AG08396 (cell line): ENCODE data around the gene NXT1.
"Not testable (repeated sequence)": the region's sequence is repeated elsewhere in the genome, so short reads cannot be mapped to it uniquely, and the experiment has no call there.

Source experiments
- DNase-seq: peaks from one replicate; pipeline ENCODE4 v3.0.0; 2012; ENCODE audit warnings: low spot score, mixed read lengths

NXT1 gene

DNA sequence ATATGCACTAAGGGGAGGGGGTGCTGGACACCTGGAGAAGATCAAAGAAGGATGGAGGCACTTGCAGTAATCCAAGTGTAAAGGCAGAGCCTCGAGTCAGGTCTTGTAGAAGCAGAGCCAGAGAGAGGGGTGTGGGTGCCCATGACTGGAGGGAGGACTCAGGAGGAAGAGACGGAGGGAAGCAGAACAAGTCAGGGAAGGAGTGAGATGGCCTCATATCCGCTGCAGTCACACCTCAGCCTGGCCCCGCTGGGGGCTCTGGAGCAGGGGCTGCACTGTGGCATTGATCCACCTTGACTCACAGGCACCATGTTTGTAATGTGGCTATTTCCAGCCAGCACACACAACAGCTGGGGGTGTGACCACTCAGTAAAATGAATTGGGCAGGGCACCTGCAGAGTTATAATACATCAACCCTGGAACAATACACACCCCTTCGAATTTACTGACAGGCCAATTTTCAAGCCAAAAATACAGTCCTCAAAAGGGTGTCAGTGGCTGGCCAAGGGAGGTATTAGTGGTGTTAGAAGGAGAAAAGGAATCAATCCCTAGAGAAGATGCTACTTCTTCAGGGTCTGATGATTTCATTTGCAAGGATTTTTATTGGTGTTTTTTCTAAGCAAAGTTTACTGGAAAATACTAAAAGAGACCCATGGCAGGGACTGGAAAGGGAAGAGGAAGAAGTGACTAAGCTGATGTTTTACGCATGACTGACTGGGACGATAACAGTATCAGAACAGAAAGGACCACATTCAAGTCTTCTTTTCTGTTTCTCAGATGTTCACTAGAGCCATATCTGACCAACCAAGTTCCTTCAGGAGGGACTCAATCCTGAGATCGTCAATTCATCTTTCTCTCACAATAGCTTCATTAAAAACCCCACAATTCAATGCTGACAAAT is 18.9 kb upstream of the NXT1 start:
- no peak for DNase-seq

DNA sequence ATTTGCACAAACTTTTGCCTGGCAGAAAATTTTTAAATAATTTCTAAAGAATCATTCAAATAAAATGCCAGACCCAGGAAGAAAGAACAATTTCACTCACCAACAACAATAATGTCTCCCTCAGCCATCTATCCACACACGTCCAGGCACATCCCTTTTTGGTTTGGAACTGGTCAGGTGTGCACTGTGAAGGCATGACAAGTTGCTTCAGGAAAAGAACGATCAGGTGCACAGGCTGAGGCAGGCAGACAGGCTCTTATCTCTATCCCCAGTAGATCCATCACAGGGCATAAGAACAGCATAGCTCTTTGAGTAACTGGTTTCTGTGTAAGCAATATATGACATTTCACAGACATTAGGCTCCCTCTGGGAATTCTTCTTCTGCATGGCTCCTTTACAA is 18.1 kb upstream of the NXT1 start:
- no peak for DNase-seq

DNA sequence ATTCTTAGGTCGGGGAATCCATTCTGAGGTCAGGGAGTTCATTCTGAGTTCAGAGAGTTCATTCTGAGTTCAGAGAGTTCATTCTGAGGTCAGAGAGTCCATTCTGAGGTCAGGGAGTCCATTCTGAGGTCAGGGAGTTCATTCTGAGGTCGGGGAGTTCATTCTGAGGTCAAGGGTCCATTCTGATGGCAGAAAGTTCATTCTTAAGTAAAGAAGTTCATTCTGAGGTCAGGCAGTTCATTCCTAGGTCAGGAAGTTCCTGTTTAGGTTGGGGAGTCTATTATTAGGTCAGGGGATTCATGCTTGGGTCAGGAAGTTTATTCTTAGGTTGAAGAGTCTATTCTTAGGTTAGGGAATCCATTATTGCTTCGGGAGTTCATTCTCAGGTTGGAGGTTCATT is 16.5 kb upstream of the NXT1 start:
- DNase-seq, result no peak

DNA sequence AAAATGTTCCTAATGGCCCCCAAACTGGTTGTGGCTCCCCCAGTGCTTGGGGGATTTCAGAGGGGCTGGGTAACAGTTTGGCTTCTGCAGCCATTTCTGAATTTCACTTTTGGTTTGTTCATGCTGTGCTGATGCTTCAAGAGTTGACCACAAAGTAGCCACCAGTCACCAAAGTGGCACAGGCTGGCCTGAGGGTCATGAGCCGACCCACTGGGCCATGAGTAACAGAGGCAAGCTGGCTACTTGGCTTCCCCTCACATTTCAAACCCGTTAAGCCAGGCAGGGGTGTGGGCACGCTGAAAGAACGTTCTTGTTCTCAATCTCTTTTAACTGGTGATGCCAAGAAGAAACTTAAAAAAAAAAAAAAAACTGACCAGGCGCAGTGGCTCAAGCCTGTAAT is 15.1 kb upstream of the NXT1 start:
- no peak for DNase-seq

DNA sequence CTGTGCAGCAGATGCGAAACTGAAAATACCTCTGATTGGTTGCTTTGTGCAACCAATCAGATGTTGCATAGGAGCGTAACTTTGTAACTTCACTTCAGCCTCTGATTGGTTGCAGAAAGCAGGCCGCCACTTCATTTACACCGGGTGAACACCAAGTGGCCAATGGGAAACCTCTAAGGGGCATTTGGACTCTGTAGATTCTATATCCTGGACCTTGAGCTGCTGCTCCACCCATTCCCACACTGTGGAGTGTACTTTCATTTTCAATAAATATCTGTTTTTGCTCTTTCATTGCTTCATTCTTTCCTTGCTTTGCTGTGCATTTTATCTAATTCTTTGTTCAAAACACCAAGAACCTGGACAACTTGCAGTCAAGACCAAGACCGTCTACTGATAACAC is 14.1 kb upstream of the NXT1 start:
- no peak for DNase-seq

DNA sequence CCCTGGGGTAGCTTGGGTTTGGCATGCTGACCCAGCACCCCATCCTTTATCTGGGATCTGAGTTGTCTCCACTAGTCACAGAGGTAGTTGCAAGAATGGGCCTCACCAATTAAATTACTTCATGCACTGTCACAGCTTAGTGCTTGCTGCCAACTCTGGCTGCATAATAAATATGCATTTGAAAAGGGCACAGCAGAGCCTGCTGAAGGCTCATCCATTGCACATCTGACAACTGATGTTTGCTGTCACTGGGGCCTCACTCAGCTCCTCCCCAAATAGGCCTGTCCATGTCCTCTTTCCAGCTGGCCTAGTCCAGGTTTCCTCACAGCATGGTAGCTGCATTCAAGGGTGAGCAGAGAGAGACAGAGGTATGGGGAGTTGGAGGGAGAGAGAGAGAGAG is 13.3 kb upstream of the NXT1 start:
- DNase-seq, result no peak

DNA sequence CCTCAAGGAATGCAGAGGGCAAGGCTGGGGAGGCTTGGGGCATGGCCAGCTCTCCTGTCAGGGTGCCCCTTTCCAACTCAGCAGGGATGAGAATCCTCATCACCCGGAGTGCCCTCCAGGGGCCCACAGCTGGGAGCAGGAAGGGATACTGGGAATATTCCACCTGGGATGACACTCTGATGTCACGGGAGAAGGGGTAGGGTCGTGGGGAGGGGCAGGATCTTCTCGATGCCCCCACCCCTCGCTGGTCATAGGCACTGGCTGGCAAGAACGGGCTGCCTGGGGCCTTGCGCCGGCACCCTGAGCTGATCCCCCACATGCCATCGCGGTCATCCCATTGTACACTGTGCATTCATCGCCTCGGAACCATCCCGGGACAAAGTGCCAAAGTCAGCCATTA is 10.6 kb upstream of the NXT1 start:
- no peak for DNase-seq

DNA sequence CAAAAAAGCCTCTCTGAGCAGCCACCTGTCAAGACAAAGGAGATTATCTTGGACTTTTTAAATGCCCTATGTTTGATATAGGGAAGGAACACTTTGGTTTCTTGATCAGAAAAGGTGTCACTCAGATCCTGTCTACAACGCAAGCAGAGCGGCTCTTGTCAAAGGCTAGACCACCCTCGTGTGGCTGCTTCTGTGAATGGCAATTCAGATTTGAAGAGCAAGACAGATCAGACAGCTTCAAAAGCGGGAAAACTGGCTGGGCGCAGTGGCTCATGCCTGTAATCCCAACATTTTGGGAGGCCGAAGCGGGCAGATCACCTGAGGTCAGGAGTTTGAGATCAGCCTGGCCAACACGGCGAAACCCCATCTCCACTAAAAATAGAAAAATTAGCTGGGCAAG is 10.1 kb upstream of the NXT1 start:
- DNase-seq, result peak; percentile 56

DNA sequence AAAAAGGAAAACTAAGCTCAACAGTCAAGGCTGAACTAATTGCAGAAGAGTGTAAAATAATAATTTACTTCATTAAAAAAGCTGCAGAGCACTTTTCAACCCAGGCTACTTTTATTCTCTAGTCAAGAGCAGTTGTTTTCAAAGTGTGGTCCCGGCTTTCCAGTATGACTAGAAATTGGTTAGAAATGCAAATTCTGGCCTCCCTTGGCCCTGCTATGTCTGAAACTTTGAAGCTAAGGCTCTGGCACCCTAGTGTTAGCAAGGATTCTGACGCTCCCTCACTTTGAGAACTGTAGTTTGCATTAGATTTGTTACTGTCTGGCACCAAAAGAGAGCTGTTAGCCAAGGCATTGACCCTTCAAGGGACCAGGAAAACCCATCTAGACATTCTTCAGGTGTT is 9.5 kb upstream of the NXT1 start:
- no peak for DNase-seq

DNA sequence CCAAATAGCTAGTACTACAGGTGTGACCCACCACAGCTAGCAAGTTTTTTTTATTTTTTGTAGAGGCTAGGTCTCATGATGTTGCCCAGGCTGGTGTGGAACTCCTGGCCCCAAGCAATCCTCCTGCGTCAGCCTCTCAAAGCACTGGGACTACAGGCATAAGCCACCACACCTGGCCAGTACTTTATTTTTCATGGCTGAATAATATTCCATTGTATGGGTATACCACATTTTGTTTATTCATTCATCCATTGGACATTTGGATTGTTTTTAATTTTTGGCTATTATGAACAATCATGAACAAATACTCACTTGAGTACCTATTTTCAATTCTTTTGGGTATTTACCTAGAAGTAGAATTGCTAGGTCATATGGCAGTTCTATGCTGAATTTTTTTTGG is 7.0 kb upstream of the NXT1 start:
- DNase-seq, result no peak

DNA sequence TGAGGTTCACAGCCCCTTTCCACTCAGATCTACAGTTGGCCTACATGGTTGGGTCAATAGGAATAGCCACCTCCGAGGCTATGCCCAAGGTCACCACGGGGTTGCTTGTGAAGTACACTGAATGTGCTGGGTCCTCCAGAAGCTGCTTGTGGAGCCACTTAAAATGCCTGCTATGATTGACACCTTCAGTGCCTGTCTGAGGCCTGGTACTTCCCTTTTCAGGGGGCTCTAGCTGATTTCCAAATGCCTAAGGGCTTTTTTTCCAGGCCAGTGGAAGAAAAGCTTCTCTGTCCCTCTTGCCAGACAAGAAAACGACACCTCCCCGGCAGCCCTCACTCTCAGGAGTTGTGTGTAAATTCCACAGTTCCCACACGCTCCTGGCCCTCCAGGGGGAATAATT is 6.3 kb upstream of the NXT1 start:
- no peak for DNase-seq

DNA sequence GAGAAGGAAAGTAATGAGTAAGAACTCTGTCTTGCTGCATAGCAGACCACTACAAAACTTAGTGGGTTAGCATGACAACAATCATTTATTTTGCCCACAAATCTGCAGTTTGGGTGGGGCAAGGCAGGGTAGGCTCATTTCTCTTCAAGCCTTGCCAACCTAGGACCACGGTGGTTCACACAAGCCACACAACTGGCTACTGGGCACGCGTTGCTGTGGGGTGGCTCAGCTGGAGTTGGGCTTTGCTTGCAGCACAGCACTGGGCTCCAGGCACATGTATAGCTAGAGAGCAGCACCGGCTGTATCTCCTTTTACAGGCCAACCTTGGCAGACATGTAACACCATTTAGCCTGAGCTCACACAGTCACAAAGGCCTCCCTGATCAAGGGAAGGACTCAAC is 4.6 kb upstream of the NXT1 start:
- DNase-seq, result no peak

DNA sequence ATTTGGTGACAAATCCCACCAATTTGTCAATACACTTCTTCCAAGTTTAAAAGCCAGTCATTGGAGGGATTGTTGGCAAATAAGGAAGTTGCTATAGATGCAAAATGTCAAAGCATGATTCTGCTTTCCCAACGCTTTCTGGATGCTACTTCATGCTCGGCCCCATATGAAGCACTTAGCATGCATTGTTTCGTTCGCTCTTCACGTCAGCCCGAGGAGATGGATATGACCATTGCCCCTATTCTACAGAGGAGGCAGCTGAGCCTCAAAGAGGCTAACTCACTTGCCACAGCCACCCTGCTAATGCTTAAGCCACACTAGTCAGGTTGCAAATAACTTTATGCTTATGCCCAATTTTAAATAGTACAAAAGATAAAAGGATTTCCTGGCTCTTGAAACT is 2.8 kb upstream of the NXT1 start:
- no peak for DNase-seq

DNA sequence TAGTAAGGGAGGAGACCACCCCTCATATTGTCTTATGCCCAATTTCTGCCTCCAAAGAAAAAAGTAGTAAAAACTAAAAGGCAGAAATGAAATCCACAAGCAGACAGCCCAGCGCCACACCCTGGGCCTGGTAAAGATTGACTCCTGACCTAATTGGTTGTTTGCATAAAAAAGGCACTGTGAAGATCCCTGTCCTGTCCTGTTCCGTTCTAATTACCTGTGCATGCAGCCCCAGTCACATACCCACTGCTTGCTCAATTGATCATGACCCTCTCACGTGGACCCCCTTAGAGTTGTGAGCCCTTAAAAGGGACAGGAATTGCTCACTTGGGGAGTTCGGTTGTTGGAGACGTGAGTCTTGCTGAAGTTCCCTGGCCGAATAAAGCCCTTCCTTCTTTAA is 2.1 kb upstream of the NXT1 start:
- not testable (repeated sequence) for DNase-seq

DNA sequence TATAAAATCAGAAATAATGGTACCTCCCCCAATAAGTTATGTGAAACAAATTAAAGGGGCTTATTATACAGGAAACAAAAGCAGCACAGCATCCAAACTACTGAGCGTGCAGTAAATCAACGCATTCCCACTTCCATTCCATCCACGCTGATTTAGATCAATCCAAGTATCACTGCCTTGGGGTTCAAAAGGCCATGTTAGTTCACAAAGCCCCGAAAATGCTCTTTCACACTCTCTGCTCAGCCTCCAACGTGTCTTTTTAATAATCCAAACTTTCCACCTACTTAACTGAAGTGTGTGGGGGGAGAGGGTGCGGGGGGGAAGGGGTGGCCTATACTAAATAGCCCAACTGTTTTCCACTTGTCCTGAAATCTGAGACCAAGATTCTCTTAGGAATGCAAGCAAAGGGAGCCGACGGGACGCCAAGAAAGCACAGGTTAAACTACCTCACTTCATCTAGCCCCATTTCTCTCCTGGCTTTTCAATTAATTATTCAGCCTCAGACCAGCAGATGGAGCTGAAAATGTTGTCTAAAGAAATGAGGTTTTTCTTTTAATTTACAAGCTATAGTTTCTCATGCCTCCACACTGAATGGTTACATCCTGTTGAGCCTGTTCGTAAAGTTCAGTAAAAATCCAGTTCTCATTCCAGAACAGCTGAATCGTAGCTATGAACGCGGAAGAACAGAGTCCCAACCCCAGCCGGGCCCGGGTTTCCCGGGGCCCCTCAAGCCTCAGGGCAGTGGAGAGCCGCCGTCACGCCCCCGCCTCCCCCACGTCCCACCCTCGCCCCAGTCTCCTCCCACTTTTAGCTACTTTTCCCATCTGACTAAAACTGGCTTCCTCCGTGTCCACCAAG is 1.0 kb upstream of the NXT1 start:
- DNase-seq, result peak; percentile 86

DNA sequence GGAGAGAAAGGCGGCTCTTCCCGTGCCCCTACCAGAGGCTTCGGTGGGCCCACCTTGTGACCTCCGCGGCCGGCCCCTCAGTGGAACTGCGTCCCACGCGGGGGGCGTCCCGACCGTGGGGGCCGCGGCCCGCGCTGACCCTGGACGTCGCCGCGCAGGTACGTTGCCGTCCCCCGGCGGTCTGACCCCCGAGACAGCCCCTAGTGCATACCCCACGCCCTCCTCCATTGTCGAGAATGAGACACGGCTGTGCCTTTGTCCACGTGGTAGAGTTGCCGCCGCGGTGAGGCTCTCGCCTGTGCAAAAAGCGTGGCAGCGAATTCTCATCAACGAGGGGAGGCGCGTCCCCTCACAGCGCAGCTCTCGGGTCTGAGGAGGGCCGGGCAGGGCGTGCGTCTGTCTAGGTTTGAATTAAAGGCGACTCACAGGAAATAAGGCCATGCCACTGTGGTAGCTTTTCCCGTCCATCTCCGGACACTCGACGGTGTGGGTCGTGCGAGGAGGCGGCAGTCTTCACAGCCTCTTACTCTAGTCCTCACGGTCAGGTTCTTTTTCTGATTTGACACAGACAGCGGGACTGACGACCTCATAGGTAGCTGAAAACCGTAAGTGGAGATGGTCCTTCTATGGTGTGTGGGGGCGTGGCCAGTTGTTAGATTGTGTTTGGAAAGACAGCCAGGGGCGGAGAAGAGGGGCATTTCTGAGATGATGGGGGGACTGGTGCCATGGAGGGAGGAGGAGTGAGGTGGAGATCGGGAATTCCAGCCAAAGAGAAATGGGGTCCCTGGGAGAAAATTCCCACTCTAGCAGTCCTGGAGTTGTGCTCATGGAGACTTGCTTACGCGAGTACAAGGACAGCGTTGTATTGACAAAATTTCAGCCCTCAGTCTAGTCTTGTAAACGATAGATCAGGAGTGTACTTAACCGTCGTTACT is 580 bp downstream of the NXT1 start:
- peak; percentile 43 for DNase-seq

DNA sequence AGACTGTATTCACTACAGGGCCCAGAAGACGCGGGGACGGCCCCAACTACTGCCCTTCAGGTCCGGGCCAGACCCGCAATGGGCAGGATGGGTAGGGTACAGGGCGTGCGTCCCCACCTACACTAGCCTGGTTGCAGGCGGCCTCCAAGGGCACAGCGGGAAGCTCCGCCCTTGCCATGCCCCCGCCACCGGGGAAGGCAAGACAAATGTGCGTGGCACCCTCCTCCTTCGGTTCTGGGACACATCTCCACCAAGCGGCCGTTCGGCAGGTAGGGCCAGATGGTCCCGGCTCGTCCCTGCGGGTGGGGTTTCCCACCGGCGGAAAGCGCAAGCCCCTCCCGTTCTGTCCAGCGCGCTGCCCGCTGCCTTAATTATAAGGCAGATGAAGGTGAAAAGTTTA is 5.6 kb downstream of the NXT1 start:
- DNase-seq, result no peak

DNA sequence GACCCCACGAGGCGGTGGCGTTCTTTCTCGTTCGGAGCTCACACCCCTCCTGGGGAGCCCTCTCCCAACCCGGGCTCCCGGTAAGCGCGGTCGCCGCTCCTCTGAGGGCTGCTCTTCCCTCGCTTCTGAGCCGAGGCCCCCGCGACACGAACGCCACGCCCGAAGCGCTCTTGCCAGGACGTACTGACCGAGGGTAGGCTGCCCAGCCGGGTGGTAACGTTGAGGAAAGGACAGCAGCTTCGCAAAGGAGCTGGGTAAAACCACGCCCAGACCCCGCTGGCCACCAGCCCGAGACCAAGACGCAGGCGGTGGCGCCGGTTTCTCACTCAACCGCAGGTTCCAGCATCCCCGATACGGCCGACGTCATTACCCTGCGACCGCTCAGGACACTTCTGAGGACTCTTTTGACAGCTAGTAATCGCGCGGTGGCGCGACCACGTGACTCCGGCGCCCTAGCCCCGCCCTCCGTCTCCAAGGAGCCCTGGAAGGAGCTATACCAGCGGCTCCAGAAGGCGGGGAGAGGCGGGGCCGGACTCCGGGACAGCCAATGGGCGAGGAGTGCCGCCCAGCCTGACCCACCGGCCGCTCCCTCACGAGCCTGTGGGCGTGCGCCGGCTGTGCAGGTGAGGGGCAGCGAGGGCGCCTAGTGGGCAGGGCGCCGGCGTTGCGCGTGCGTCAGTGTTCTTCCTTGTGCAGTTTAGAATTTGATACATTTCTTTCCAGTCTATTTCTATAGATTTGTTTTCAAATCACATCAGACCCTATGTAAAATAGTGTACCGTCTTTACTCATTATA is 7.4 kb downstream of the NXT1 start:
- DNase-seq, result peak; percentile 94

DNA sequence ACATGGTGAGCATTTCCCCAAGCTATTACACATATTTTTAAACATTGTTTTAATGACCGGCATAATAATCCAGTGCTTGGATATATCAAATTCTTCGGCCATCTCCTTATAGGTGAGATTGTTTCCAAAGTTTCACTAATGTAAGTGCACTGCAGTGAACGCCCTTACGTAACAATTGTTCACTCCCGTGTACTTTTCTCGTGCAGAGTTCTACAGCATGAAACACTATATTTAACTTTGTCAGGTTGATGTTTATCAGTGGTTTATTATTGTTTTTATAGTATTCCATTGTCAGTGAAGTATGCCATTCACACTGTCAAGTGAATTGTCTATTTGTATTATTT is 7.9 kb downstream of the NXT1 start:
- no peak for DNase-seq

DNA sequence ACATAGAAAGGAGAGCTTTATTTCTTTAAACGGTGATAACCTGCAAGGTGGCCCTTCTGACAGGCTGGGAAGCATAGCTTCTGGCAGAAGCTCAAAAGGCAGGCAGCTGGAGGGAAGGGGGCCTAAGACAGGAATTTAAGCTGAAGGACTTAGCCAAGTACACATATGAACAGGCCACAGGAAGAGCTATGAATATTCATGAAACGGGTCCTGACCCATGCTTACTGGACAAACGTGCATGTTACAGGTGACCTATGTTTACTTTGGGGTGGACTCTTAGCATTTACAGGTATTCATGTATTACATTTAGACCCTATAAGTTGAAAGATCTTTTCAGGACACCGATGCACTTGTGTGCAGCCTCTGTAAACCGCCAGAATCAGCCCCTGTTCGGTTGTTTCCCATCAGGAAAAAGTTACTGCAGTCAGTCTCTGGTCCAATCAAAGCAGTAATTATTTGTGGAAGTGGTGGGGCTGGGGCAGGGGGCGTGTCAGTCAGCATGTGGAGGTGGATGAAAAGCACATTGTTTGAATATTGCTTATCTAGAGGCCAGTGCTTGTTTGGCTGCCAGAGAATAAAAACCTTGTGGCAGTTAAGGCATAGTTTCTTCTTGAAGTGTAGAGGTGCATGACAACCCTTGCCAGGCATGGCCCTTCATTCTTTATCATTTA is 8.5 kb downstream of the NXT1 start:
- DNase-seq, result no peak

DNA sequence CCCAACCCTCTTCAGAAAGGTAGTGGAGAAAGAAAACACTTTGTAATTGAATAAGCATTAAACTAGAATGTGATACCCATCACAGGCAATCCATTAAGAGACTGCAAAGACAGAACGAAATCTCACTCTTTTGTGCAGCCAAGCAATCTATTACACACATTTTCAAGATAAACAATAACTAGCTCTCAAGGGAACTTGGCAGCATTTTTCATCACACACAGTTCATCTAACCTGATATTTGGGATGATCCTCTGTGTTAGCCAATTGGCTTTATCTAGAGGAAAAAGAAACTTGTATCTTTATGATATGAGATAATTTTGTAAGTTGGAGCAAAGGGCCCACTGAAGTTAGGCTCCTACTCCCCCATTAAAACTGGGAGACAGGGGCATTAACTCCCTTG is 9.9 kb downstream of the NXT1 start:
- DNase-seq, result no peak
